Panc1 (cell line): ENCODE measurements around the gene CCRL2. TPM values are rescaled to one million over a fixed set of nuclear protein-coding genes. Genes with fewer than 3 reads are reported as not detected.

Experiments
- ATAC-seq: fragments of 200-7000 bp; cut with Tn5 transposase; 2 replicates; pipeline ENCODE4 v1.9.1; 2020; ENCODE audit warnings: mild to moderate bottlenecking, moderate library complexity
- BruUV-seq: library from RNA; stranded (reverse); fragments of 400-500 nt; replicated peaks from 2 replicates; lab custom pipeline; 2021; lab: Mats Ljungman, UMichigan
- CTCF ChIA-PET: fragments of 300-600 bp; sonication (Branson Sonifier 250); formaldehyde crosslinking; loops from one replicate; lab custom pipeline; 2022; ENCODE audit warnings: antibody characterized with exemption; lab: Charles Lee
- POLR2A ChIA-PET: fragments of 300-600 bp; sonication (Branson Sonifier 250); formaldehyde crosslinking; loops from one replicate; lab custom pipeline; 2022; ENCODE audit warnings: antibody characterized with exemption; lab: Charles Lee
- DNase-seq: peaks from one replicate; pipeline ENCODE4 v3.0.0-alpha.2; 2010; ENCODE audit warnings: low read depth, low spot score
- H3K27ac ChIP-seq: 2 replicates; pipeline ENCODE4 v1.5.1; 2011; ENCODE audit warnings: mild to moderate bottlenecking, low read length, inconsistent platforms
- H3K27me3 ChIP-seq: fragments of 200-500 bp; sonication (Bioruptor generic); 2 replicates; pipeline ENCODE4 v1.6.0; 2014; ENCODE audit warnings: low read length, inconsistent platforms; ENCODE audit not compliant: control insufficient read depth, insufficient read depth
- H3K36me3 ChIP-seq: fragments of 200-500 bp; sonication (Bioruptor generic); 2 replicates; pipeline ENCODE4 v1.5.1; 2014; ENCODE audit warnings: inconsistent platforms, mild to moderate bottlenecking, low read length, moderate library complexity; ENCODE audit not compliant: control insufficient read depth, insufficient read depth
- H3K4me1 ChIP-seq: 2 replicates; pipeline ENCODE4 v1.5.1; 2011; ENCODE audit warnings: inconsistent platforms, mild to moderate bottlenecking, low read length, moderate library complexity; ENCODE audit not compliant: control insufficient read depth, insufficient read depth
- H3K4me3 ChIP-seq, 2 experiments: 2 replicates each; pipeline ENCODE4 v1.5.1; 2011 to 2012; ENCODE audit warnings: low read depth in 2 of 2, low read length in 2 of 2, mild to moderate bottlenecking in 2 of 2, inconsistent platforms in 1 of 2, moderate library complexity in 1 of 2
- H3K9me3 ChIP-seq: fragments of 200-500 bp; sonication (Bioruptor generic); 2 replicates; pipeline ENCODE4 v1.5.1; 2014; ENCODE audit warnings: low read depth, mild to moderate bottlenecking, inconsistent platforms, low read length, moderate library complexity; ENCODE audit not compliant: control insufficient read depth, insufficient read depth
- CTCF ChIP-seq: fragments of 450-650 bp; IDR thresholded peaks from 2 replicates; pipeline ENCODE4 v1.5.1; 2017; ENCODE audit warnings: mild to moderate bottlenecking
- POLR2AphosphoS5 ChIP-seq: IDR thresholded peaks from 2 replicates; pipeline ENCODE4 v1.6.1; 2012; ENCODE audit warnings: mild to moderate bottlenecking, low read depth, low read length, moderate library complexity
- SIN3A ChIP-seq: IDR thresholded peaks from 2 replicates; pipeline ENCODE4 v1.6.1; 2012; ENCODE audit warnings: low read depth, mild to moderate bottlenecking, low read length, moderate library complexity, borderline replicate concordance; ENCODE audit not compliant: insufficient read depth
- TCF7L2 ChIP-seq: IDR thresholded peaks from 2 replicates; pipeline ENCODE4 v1.6.1; 2011; ENCODE audit warnings: mild to moderate bottlenecking, low read depth, low read length, inconsistent platforms
- in situ Hi-C: cut with HindIII; loops from 2 replicates; pipeline ENCODE4 v1.10.0; 2016; ENCODE audit warnings: low sequenced_read_pairs, low pct_unique_long_range_greater_than_20kb
- intact Hi-C: fragments of 100-400 bp; cut with micrococcal nuclease; formaldehyde crosslinking; loops from one replicate; pipeline ENCODE4 v1.10.0; 2022; ENCODE audit not compliant: unreplicated experiment
- total RNA-seq: library from RNA; stranded (reverse); gene quantifications from one replicate; pipeline ENCODE4 v1.2.1, GENCODE V29; 2021; ENCODE audit not compliant: unreplicated experiment
- TF ChIP-seq, protein P1 (sequence below), 2 experiments: IDR thresholded peaks; 2 replicates each; pipeline ENCODE4 v1.6.1; 2011 to 2012; ENCODE audit warnings: low read depth in 2 of 2, control low read depth in 1 of 2, low read length in 1 of 2, mild to moderate bottlenecking in 1 of 2, moderate library complexity in 1 of 2; ENCODE audit not compliant: insufficient read depth in 1 of 2

CCRL2 gene
- total RNA-seq, 1 experiment from 2014 or later, result not detected

- Histone ChIP-seq H3K27ac (no peak overlapping the region), H3K9me3 (no peaks in the 10 kb centered on the region), H3K4me1 (no peaks in the 10 kb centered on the region), H3K27me3 (no peaks in the 10 kb centered on the region; the same call in 1 of the 2 replicates), H3K36me3 (no peaks in the 10 kb centered on the region), H3K4me3 (no peak overlapping the region)
- in situ Hi-C loops, result no loop called here
- DNase-seq (no peak), ATAC-seq (no peak)
- POLR2A ChIA-PET, result no interaction called here
- BruUV-seq, result no TSS peak
- CTCF ChIA-PET, result no interaction called here
- TF ChIP-seq TCF7L2 (no peak), SIN3A (no peak), POLR2AphosphoS5 (no peak), CTCF (no peak)
- TF ChIP-seq, protein P1, sequence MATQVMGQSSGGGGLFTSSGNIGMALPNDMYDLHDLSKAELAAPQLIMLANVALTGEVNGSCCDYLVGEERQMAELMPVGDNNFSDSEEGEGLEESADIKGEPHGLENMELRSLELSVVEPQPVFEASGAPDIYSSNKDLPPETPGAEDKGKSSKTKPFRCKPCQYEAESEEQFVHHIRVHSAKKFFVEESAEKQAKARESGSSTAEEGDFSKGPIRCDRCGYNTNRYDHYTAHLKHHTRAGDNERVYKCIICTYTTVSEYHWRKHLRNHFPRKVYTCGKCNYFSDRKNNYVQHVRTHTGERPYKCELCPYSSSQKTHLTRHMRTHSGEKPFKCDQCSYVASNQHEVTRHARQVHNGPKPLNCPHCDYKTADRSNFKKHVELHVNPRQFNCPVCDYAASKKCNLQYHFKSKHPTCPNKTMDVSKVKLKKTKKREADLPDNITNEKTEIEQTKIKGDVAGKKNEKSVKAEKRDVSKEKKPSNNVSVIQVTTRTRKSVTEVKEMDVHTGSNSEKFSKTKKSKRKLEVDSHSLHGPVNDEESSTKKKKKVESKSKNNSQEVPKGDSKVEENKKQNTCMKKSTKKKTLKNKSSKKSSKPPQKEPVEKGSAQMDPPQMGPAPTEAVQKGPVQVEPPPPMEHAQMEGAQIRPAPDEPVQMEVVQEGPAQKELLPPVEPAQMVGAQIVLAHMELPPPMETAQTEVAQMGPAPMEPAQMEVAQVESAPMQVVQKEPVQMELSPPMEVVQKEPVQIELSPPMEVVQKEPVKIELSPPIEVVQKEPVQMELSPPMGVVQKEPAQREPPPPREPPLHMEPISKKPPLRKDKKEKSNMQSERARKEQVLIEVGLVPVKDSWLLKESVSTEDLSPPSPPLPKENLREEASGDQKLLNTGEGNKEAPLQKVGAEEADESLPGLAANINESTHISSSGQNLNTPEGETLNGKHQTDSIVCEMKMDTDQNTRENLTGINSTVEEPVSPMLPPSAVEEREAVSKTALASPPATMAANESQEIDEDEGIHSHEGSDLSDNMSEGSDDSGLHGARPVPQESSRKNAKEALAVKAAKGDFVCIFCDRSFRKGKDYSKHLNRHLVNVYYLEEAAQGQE (IDR thresholded peaks at IDR 0.05; ENCODE audit: insufficient read depth in 1 of 2, low read depth in 2 of 2, low read length in 1 of 2), result no peak
- intact Hi-C loops, result no loop called here
Measured at GRCh38 chr3:46380471-46381221, 26.4 kb upstream of the CCRL2 start.

DNA sequence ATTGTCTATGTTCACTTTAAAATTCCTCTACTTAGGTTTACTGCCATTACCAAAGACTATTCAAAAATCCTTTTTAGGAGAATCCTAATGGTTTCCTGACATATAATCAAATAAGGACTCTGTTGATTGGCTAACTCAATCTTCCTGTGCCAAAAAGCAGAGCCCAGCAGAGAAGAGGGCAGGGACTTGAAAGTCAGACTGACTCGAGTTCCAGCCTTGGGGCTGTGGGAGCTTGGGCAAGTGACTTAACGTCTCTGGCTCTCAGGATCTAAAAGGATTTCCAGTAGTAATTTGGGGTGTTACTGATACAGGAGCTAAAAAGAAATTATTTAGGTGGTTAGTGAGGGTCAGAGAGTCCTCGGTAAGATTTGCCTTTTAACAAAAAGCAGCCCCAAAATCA, 25.4 kb upstream of the CCRL2 start:
- intact Hi-C loops (no loop called here), in situ Hi-C loops (no loop called here)
- BruUV-seq, result no TSS peak
- Histone ChIP-seq H3K36me3 (no peaks in the 10 kb centered on the region), H3K4me1 (no peaks in the 10 kb centered on the region), H3K27me3 (no peaks in the 10 kb centered on the region; the same call in 1 of the 2 replicates), H3K27ac (no peak overlapping the region), H3K4me3 (no peak overlapping the region), H3K9me3 (no peaks in the 10 kb centered on the region)
- DNase-seq (no peak), ATAC-seq (no peak)
- ChIA-PET CTCF (no interaction called here), POLR2A (interaction anchor here (0.5 kb wide), 1 partner anchor 60 kb away, joined by 5 read pairs; no protein-coding TSS in a partner anchor)
- TF ChIP-seq POLR2AphosphoS5 (no peak), CTCF (no peak), TCF7L2 (no peak), SIN3A (no peak)
- TF ChIP-seq, protein P1 (IDR thresholded peaks at IDR 0.05; ENCODE audit: insufficient read depth in 1 of 2, low read depth in 2 of 2, low read length in 1 of 2), result no peak
